Measurements from ENCODE around the gene MED13L.

The MED13L gene

DNA sequence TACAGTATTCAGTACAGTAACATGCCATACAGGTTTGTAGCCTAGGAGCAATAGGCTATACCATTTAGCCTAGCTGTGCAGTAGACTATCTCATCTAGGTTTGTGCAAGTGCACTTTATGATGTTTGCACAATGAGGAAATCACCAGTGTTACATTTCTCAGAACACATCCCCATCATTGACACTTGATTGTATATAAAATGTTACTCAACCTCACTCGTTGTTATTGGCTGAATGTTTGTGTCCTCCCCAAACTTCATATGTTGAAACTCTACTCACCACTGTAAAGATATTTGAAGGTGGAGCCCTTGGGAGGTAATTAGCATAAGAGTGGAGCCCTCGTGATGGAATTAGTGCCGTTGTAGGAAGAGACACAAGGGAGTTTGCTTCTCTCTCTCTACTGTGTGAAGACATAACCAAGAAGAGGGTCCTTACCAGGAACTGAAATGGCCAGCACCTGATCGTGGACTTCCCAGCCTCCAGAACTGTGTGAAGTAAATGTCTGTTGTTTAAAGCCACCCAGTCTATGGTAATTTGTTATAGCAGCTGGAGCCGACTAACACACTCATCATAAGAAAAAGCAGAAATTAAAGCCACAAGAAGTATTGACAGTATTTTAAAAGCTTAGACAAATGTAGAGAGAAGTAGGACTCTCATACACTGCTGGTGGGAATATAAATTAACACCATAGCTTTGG is 3.2 kb upstream of the MED13L start:
- DNase-seq: no peak

- DNase-seq: no peak
Measured at GRCh38 chr12:116278667-116279066, 1.2 kb upstream of the MED13L start.

- DNase-seq: peak; percentile 23
Measured at GRCh38 chr12:116278279-116278626, 760 bp upstream of the MED13L start.

DNA sequence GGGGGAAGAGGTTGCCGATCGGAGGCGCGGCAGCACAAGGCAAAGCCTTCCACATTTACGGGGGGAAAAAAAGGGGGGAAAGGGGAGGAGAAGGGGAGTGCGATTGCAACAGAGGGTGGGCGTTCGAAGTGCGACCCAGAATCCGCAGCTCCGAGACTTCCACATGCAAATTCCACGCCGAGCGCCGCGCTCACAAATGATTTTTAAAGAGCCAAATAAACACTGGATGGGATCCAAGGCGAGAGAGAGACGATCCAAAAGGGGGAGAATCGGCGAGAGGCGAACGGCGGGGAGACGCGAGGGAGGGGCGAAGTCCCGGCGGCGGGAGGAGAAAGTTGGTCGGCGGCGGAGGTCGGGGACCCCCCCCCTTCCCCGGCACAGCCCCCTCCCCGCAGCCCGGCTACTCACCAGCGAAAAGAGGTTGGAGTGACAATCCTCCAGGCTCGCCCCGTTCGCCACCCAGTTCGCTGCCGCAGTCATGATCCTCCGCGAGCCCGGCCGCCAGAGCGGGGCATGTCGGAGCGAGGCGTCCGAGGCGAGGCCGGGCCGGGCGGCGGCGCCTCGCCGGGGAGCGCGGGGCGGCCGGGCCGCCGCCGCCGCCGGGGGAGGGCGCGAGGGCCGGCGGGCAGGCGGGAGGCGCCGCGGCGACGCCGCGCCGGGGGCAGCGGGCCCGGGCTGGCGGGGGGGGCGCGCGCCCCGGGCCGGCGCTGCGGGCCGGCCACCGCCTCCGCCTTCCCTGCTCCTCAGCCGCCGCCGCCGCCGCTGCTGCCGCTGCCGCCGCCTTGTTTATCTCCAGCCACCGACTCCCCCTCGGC is 634 bp downstream of the MED13L start:
- DNase-seq: peak; percentile 82

GRCh38 chr12:116274551-116275375 is 2.7 kb downstream of the MED13L start:
- no peak for DNase-seq

- no peak for DNase-seq
Measured at GRCh38 chr12:116273813-116274550, 3.5 kb downstream of the MED13L start.

DNA sequence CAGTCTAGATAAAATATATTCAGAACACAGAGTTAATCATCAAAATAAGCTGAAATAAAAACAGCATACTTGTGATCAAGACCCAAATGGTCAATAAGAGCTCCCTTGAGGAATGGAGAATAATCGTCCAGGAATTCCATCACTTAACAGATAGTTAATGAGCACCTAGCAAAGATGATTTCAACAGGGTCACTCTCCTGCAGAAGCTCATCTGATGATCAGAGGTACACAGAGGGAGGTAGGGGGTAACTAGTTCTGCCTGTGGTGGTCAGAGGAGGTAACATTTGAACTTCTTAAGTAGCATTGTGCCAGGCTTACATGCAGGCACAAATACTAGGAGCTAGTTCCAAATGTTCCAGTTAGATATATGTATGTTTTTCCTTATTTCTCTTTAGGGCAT is 9.5 kb downstream of the MED13L start:
- DNase-seq: no peak

DNA sequence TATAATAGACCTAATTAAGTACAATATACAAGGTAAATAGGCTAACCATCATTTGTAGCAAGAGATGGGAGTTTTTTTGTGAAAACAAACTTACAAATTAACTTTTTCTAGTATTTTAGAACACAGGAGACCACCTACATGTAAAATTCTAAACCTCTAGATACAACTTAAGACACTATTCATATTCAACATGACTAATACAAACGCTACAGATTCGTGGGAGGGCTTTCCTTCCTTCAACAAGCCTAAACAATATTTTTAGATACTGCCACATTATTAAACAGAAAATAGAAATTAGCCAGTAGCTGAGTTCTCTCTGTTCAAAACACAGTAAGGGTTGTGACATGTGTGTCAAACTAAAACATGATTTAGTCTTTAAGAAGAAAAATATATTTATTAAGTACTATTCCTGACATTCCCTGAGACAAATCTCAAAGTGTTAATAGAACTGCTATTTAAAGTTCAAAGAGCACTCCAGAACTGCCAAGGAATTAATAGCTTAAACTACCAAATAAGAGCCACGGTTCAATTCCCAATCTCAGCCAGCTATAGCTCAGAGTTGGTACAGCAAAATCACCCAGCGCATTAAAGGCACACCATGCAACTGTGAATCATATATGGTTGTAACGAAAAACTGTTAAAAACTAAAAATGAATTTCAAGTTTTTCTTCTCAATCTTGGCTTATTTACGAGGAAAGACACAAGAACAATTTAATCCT is 10.7 kb downstream of the MED13L start:
- DNase-seq: no peak

- DNase-seq: no peak
Measured at GRCh38 chr12:116266168-116266601, 11.3 kb downstream of the MED13L start.

GRCh38 chr12:116265351-116266147 is 11.9 kb downstream of the MED13L start:
- DNase-seq: no peak

DNA sequence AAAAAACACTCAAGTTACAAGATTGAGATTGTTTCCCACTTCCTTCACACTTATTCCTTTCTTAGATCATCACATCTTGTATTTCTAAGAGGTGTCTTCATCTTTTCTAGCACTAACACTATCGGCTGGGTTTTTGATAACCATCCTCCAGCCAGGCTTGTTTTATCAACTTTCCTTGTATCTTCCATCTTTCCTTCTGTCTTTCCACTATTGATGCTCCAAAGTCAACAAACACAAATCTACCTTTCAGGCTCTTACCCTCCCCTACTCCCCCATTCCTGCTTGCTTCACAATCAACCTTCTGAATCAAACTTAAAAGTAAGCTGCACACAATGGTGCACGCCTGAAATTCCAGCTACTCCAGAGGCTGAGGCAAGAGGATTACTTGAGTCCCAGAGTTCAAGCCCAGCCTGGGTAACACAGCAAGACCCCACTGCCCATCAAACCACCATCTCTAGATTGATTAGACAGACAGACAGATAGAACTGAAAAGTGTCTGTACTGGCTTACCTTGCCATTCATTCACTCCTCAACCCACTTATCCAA is 12.9 kb downstream of the MED13L start:
- no peak for DNase-seq

- DNase-seq: no peak
Measured at GRCh38 chr12:116263844-116264243, 13.6 kb downstream of the MED13L start.

DNA sequence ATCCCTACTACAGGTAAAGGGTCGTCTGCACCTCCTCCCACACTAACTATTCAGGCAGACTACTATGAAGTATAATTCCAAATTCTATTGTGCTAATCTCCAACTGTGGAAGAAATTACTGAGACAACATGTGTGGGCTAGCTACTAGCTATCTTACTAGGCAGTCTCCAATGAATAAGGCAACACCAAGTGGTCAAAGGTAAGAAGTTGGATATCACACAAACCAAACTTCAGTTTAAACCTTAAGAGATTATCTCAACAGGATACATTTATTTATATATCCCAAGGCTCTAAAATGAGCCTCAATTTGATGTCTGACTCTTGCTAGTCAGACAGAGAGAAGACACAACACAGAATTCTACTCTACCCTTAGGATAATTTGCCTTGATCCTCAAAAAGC is 14.1 kb downstream of the MED13L start:
- no peak for DNase-seq

DNA sequence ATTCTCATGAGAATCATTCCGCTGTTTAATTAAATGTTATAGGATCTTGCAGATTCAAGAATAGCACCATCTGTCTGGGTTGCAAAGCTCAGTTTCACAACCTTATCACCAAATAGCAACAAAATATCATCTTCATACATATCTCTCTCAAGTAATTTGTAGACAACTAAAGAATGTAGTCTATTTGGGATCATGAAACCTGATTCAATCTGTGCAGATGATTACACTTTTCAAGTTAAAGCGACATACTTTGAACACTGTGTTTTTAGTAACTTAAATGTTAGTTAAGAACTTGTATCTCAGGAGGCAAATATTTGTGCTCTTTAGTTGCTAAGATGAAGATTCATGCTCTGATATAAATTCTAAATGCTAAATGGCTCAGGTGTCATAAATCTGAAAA is 14.8 kb downstream of the MED13L start:
- no peak for DNase-seq

DNA sequence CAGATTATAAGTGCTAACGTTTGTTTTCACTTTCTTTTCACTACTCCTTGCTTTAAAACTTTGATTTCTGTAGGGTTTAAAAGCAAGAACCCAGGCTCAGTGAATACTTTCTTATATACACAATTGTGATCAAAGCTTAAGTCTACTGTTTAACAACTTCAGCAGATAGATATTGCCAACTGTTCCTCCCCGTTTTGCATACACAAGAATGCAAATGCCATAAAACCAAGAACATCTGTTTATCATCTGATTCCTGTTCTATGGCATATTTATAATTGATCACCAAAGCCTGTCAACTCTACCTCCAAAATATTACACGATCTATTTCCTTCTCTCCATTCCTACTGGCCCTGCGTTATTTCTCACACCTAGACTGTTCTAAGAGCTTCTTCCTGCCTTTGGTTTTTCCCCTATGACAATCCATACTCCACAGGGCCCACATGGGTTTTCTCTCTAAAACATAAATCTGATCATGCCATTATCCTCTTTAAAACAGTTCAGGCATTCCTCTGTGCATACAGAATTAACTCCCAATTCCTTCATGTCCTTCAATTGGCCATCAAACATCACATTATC is 15.9 kb downstream of the MED13L start:
- no peak for DNase-seq

GRCh38 chr12:116259800-116260577 is 17.5 kb downstream of the MED13L start:
- no peak for DNase-seq

- DNase-seq: no peak
Measured at GRCh38 chr12:116257826-116258225, 19.7 kb downstream of the MED13L start.

- no peak for DNase-seq
Measured at GRCh38 chr12:116257215-116257614, 20.3 kb downstream of the MED13L start.

- DNase-seq: no peak
Measured at GRCh38 chr12:116249938-116250337, 27.6 kb downstream of the MED13L start.

All from right kidney (tissue), 1 donor.